HepG2 (cell line): ENCODE measurements around the gene LIME1. TPM values are rescaled to one million over a fixed set of nuclear protein-coding genes. Genes with fewer than 3 reads are reported as not detected.

ENCODE experiments used
- HNRNPK ChIP-seq: fragments of 200-400 bp; formaldehyde crosslinking; IDR thresholded peaks from 2 replicates; pipeline ENCODE4 v1.6.1; 2018; ENCODE audit warnings: low read length, low read depth, moderate library complexity, mild to moderate bottlenecking; ENCODE audit not compliant: poor library complexity, severe bottlenecking
- MAFF ChIP-seq: IDR thresholded peaks from 2 replicates; pipeline ENCODE4 v1.6.1; 2011; ENCODE audit warnings: low read depth, low read length, improper control_type of control experiment
- MED8 ChIP-seq: sonication (generic); formaldehyde crosslinking; IDR thresholded peaks from 2 replicates; pipeline ENCODE4 v1.8.1; 2023; ENCODE audit warnings: mild to moderate bottlenecking, missing genetic modification reagents; ENCODE audit not compliant: insufficient replicate concordance
- MTF2 ChIP-seq: sonication (generic); formaldehyde crosslinking; IDR thresholded peaks from 2 replicates; pipeline ENCODE4 v1.5.0; 2020; ENCODE audit warnings: missing genetic modification reagents, borderline replicate concordance
- NCOA5 ChIP-seq: sonication (generic); formaldehyde crosslinking; IDR thresholded peaks from 2 replicates; pipeline ENCODE4 v1.4.0; 2020; ENCODE audit warnings: missing genetic modification reagents
- PHF8 ChIP-seq: sonication (generic); formaldehyde crosslinking; IDR thresholded peaks from 2 replicates; pipeline ENCODE4 v1.5.0; 2020; ENCODE audit warnings: missing genetic modification reagents
- RFX3 ChIP-seq: IDR thresholded peaks from 2 replicates; pipeline ENCODE4 v1.6.1; 2016; ENCODE audit warnings: missing biosample characterization, missing genetic modification reagents
- RNF2 ChIP-seq: fragments of 450-650 bp; conservative IDR thresholded peaks from 2 replicates; pipeline ENCODE4 v1.6.1; 2016; ENCODE audit warnings: low read depth
- SRF ChIP-seq: IDR thresholded peaks from 2 replicates; pipeline ENCODE4 v1.6.1; 2011; ENCODE audit warnings: mild to moderate bottlenecking, low read depth, low read length, moderate library complexity
- TCF12 ChIP-seq, 2 experiments: fragments of 450-650 bp in 1 of 2; sonication (generic) in 1 of 2; formaldehyde crosslinking in 1 of 2; IDR thresholded peaks; 2 replicates each; pipeline versions ENCODE4 v1.6.1 to v1.8.0; 2017 to 2022; ENCODE audit warnings: antibody characterized with exemption in 1 of 2, mild to moderate bottlenecking in 1 of 2, missing genetic modification reagents in 1 of 2, moderate library complexity in 1 of 2
- THAP8 ChIP-seq: sonication (generic); formaldehyde crosslinking; IDR thresholded peaks from 2 replicates; pipeline ENCODE4 v1.5.1; 2020; ENCODE audit warnings: missing genetic modification reagents, mild to moderate bottlenecking, borderline replicate concordance
- ZEB1 ChIP-seq: IDR thresholded peaks from 2 replicates; pipeline ENCODE4 v1.6.1; 2012; ENCODE audit warnings: mild to moderate bottlenecking, low read depth, inconsistent platforms; ENCODE audit not compliant: insufficient replicate concordance
- ZFP62 ChIP-seq: sonication (generic); formaldehyde crosslinking; IDR thresholded peaks from 2 replicates; pipeline ENCODE4 v1.4.0; 2020; ENCODE audit warnings: missing genetic modification reagents
- ZNF292 ChIP-seq: sonication (generic); formaldehyde crosslinking; IDR thresholded peaks from 2 replicates; pipeline ENCODE4 v1.8.1; 2022; ENCODE audit warnings: mild to moderate bottlenecking, low read depth, missing genetic modification reagents, borderline replicate concordance
- ZNF354B ChIP-seq: sonication (generic); formaldehyde crosslinking; IDR thresholded peaks from 2 replicates; pipeline ENCODE4 v1.8.0; 2022; ENCODE audit warnings: mild to moderate bottlenecking, missing genetic modification reagents
- ZNF430 ChIP-seq: sonication (generic); formaldehyde crosslinking; IDR thresholded peaks from 2 replicates; pipeline ENCODE4 v1.9.0; 2021; ENCODE audit warnings: mild to moderate bottlenecking, missing genetic modification reagents
- ZNF484 ChIP-seq: sonication (generic); formaldehyde crosslinking; IDR thresholded peaks from 2 replicates; pipeline ENCODE4 v1.5.1; 2020; ENCODE audit warnings: mild to moderate bottlenecking, low read depth, missing genetic modification reagents, borderline replicate concordance
- ZNF598 ChIP-seq: sonication (generic); formaldehyde crosslinking; IDR thresholded peaks from 2 replicates; pipeline ENCODE4 v1.5.1; 2020; ENCODE audit warnings: mild to moderate bottlenecking, missing genetic modification reagents, borderline replicate concordance
- ZNF607 ChIP-seq: sonication (generic); formaldehyde crosslinking; IDR thresholded peaks from 2 replicates; pipeline ENCODE4 v1.5.1; 2020; ENCODE audit warnings: missing genetic modification reagents, mild to moderate bottlenecking, borderline replicate concordance
- ZNF615 ChIP-seq: sonication (generic); formaldehyde crosslinking; IDR thresholded peaks from 2 replicates; pipeline ENCODE4 v1.5.0; 2020; ENCODE audit warnings: mild to moderate bottlenecking, missing genetic modification reagents, borderline replicate concordance
- ZNF709 ChIP-seq: sonication (generic); formaldehyde crosslinking; IDR thresholded peaks from 2 replicates; pipeline ENCODE4 v1.5.0; 2020; ENCODE audit warnings: mild to moderate bottlenecking, missing genetic modification reagents
- ZNF724P ChIP-seq: sonication (generic); formaldehyde crosslinking; IDR thresholded peaks from 2 replicates; pipeline ENCODE4 v1.8.0; 2022; ENCODE audit warnings: missing genetic modification reagents, borderline replicate concordance
- ZNF75D ChIP-seq: sonication (generic); formaldehyde crosslinking; IDR thresholded peaks from 2 replicates; pipeline ENCODE4 v1.8.1; 2023; ENCODE audit warnings: missing genetic modification reagents, mild to moderate bottlenecking, borderline replicate concordance
- ZNF776 ChIP-seq: sonication (generic); formaldehyde crosslinking; IDR thresholded peaks from 2 replicates; pipeline ENCODE4 v1.4.0; 2020; ENCODE audit warnings: mild to moderate bottlenecking, missing genetic modification reagents
- ZNF782 ChIP-seq: sonication (generic); formaldehyde crosslinking; IDR thresholded peaks from 2 replicates; pipeline ENCODE4 v1.4.0; 2020; ENCODE audit warnings: missing genetic modification reagents, mild to moderate bottlenecking, borderline replicate concordance
- polyA plus RNA-seq, 8 experiments: library from polyadenylated mRNA; depleted of rRNA in 3 of 8; stranded (reverse) in 7 of 8; unstranded in 1 of 8; fragments of >200 nt; fragmentation: Illumina TruSeq in 4 of 8; extraction: Trizol in 4 of 8; gene quantifications; 2 replicates each; pipeline versions ENCODE4 v1.2.1 to v1.2.3, GENCODE V29; 2011 to 2016; ENCODE audit warnings: low read depth in 4 of 8, missing spikeins in 1 of 8, mixed read lengths in 1 of 8; ENCODE audit not compliant: insufficient read depth in 1 of 8
- total RNA-seq, 5 experiments: library from RNA; depleted of rRNA; stranded (reverse); fragments of >200 nt; fragmentation: Illumina TruSeq; extraction: Trizol; gene quantifications; 2 replicates each; pipeline ENCODE4 v1.2.3, GENCODE V29; 2016; ENCODE audit warnings: low read depth in 1 of 5
- TF ChIP-seq, protein P1 (sequence below): sonication (generic); formaldehyde crosslinking; IDR thresholded peaks from 2 replicates; pipeline ENCODE4 v1.4.0; 2020; ENCODE audit warnings: missing genetic modification reagents
- TF ChIP-seq, protein P2 (sequence below): fragments of 450-650 bp; IDR thresholded peaks from 2 replicates; pipeline ENCODE4 v1.6.1; 2017; ENCODE audit warnings: mild to moderate bottlenecking

LIME1 gene
- total and polyA plus RNA-seq, 2 of the 13 experiments (the other 11 are each of a cell fraction or from before 2014, with no cell fraction given): 13.0 to 61.5 TPM

- TF ChIP-seq TCF12 (IDR thresholded peaks at IDR 0.05) (no peak), TCF12 (CRISPR knock-in tag; IDR thresholded peaks at IDR 0.05) (no peak), ZNF776 (no peak), ZNF292 (CRISPR knock-in tag) (no peak; the same call in 1 of the 2 replicates), HNRNPK (no peak), THAP8 (CRISPR knock-in tag) (no peak), MED8 (CRISPR knock-in tag) (no peak), PHF8 (CRISPR knock-in tag) (peak; percentile 7; the same call in 1 of the 2 replicates), ZNF709 (CRISPR knock-in tag) (no peak; the same call in 1 of the 2 replicates), MTF2 (CRISPR knock-in tag) (0 out of 2 replicates have a peak, but pooled peaks have one; percentile 70), ZNF615 (CRISPR knock-in tag) (no peak), MAFF (no peak), ZNF598 (CRISPR knock-in tag) (no peak), ZNF354B (CRISPR knock-in tag) (no peak), RFX3 (no peak), ZNF484 (CRISPR knock-in tag) (no peak), RNF2 (no peak), ZNF430 (CRISPR knock-in tag) (no peak; the same call in 1 of the 2 replicates), ZNF75D (CRISPR knock-in tag) (no peak), ZNF607 (CRISPR knock-in tag) (no peak; the same call in 1 of the 2 replicates), SRF (no peak), ZFP62 (CRISPR knock-in tag) (0 out of 2 replicates have a peak, but pooled peaks have one; percentile 53), NCOA5 (peak; percentile 8; the same call in 1 of the 2 replicates), ZNF782 (CRISPR knock-in tag) (no peak), ZNF724P (no peak), ZEB1 (no peak)
- TF ChIP-seq, protein P1, sequence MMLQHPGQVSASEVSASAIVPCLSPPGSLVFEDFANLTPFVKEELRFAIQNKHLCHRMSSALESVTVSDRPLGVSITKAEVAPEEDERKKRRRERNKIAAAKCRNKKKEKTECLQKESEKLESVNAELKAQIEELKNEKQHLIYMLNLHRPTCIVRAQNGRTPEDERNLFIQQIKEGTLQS: 0 out of 2 replicates have a peak, but pooled peaks have one; percentile 10
- TF ChIP-seq, protein P2, sequence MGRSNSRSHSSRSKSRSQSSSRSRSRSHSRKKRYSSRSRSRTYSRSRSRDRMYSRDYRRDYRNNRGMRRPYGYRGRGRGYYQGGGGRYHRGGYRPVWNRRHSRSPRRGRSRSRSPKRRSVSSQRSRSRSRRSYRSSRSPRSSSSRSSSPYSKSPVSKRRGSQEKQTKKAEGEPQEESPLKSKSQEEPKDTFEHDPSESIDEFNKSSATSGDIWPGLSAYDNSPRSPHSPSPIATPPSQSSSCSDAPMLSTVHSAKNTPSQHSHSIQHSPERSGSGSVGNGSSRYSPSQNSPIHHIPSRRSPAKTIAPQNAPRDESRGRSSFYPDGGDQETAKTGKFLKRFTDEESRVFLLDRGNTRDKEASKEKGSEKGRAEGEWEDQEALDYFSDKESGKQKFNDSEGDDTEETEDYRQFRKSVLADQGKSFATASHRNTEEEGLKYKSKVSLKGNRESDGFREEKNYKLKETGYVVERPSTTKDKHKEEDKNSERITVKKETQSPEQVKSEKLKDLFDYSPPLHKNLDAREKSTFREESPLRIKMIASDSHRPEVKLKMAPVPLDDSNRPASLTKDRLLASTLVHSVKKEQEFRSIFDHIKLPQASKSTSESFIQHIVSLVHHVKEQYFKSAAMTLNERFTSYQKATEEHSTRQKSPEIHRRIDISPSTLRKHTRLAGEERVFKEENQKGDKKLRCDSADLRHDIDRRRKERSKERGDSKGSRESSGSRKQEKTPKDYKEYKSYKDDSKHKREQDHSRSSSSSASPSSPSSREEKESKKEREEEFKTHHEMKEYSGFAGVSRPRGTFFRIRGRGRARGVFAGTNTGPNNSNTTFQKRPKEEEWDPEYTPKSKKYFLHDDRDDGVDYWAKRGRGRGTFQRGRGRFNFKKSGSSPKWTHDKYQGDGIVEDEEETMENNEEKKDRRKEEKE: no peak
These were observed 2.2 kb downstream of the LIME1 start (continued) for GRCh38 chr20:63738687-63739129.
